Measurements from ENCODE around the gene CELF3. TPM values are rescaled to one million over a fixed set of nuclear protein-coding genes. Genes with fewer than 3 reads are reported as not detected.

Gene CELF3
- total RNA-seq (2022; extraction: Qiagen RNA extraction; ENCODE audit: low read depth), result 0.05 TPM in 1 of 5 replicates, not detected in the others

DNA sequence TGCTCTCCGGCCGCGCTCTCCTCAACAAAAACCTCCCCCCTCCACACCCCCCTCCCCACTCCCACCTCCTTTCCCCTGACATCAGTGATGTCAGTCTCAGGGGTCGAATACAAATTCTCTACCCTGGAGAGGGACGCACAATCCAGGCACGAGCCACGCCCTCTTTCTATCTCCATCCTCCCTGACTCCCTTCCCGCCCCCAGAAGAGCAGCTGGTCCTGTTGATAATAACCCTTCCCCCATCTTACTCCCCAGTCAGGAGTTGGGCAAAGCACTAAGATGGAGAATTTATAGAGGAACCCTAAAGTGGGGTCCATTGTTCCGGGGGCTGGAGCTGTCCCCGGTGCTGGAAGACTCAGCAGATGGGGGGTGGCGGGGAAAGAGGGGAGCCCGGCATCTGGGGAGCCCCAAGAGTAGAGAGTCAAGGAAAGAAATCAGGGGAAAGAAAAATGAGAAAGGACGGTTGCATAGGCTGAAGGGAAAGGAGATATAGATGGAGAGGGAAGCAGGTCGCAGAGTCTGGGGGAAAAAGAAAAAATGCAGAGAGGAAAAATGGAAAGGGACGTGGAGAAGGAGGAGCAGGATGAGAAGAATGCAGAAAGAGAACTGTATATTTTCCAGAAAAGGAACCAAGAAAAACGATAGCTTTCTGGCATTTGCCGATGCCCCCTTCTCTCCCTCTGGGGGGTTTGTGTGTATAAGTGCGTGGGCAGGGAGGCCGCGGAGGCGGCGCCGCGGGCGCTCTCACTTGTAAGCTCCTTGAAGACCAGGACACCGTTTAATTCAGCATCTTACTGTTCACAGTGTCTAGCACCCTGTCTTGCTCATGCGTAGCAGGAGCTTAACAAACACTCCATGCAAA is at the start of gene CELF3:
Gene CELF3, minus strand, starts transcription at position 33 of the 861 bp plus-strand sequence. CDS start 783 bp downstream, outside the sequence.

DNA sequence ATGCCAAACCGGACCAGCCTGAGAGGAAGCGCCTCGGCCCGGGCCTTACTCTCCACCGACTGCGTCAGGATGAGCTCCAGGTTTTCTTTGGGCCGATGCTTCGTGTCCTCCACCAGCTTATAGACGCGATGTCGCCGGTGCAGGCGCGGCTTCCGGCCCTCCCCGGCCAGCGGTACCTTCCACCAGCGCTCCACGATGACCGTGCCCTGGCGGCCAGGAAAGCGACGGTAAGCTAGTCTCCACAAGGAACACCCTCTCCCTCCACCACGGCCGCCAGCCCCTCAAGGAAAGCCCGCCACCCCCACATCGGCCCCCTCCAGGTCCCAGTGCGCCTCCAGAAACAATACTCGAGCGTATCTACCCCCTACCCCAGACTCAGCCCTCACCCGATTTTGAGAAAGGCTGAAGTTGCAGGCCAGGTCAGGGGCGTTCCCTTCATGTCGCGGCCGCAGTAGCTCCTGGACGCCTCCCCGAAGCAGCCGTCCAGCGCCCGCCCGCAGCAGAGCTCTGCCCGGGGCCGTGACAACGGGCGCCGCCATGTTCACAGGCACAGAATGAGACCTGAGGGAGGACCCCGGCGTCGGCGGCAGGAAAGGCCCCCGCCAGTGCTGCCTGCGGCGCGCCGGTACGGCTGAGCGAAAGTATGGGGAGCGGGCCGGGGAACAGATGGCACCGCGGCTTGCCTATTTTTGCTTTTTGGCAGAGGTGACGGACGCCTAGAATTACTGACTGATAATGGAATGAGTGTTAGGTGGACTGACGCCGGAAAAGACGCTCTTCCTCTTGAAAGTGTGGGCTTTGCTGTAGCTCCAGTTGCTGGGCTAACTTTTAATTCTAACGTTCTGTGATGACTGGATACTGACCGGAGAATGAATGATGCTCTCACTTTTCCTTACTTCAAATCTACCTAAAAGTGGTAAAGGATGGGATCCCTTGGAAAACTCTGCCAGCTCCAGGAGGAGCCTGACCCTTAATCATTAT is 46.6 kb upstream of the CELF3 start, which contains the start of gene MRPL9:
Gene MRPL9, minus strand, starts transcription at position 556 of the 981 bp plus-strand sequence. Its CDS starts 17 bp downstream, at position 539.

GRCh38 chr1:151720974-151721787 is 4.6 kb upstream of the CELF3 start, which contains the start of gene RIIAD1:
RIIAD1 (plus strand) TSS chr1:151721522; CDS start chr1:151721537, 15 bp downstream.

Other genes with a start within 250 kb of the CELF3 start
- gene CGN, start 205.4 kb downstream of the CELF3 start, total RNA-seq (2022; extraction: Qiagen RNA extraction; ENCODE audit: low read depth), result 2.6 to 3.3 TPM (median 2.9 TPM) in 5 replicates
- gene TUFT1, start 176.5 kb downstream of the CELF3 start, total RNA-seq (2022; extraction: Qiagen RNA extraction; ENCODE audit: low read depth), result 9.7 to 11.6 TPM (median 10.3 TPM) in 5 replicates
- gene SNX27, start 104.8 kb downstream of the CELF3 start, total RNA-seq (2022; extraction: Qiagen RNA extraction; ENCODE audit: low read depth), result 7.9 to 11.6 TPM (median 8.1 TPM) in 5 replicates
- not detected in 5 replicates for gene RIIAD1, start 4.7 kb upstream of the CELF3 start, total RNA-seq (2022; extraction: Qiagen RNA extraction; ENCODE audit: low read depth)
- 79.8 to 98.7 TPM (median 85.9 TPM) in 5 replicates for gene MRPL9, start 46.7 kb upstream of the CELF3 start, total RNA-seq (2022; extraction: Qiagen RNA extraction; ENCODE audit: low read depth)
- 4.6 to 6.3 TPM (median 5.8 TPM) in 5 replicates for gene TDRKH, start 73.7 kb upstream of the CELF3 start, total RNA-seq (2022; extraction: Qiagen RNA extraction; ENCODE audit: low read depth)
- gene LINGO4, start 88.6 kb upstream of the CELF3 start, total RNA-seq (2022; extraction: Qiagen RNA extraction; ENCODE audit: low read depth), result not detected in 5 replicates
- 0.03 to 0.08 TPM (median 0.06 TPM) in 3 of 5 replicates, not detected in the others for gene RORC, start 115.0 kb upstream of the CELF3 start, total RNA-seq (2022; extraction: Qiagen RNA extraction; ENCODE audit: low read depth)
- 0.07 TPM in 1 of 5 replicates, not detected in the others for gene C2CD4D, start 123.0 kb upstream of the CELF3 start, total RNA-seq (2022; extraction: Qiagen RNA extraction; ENCODE audit: low read depth)
- gene THEM5, start 136.9 kb upstream of the CELF3 start, total RNA-seq (2022; extraction: Qiagen RNA extraction; ENCODE audit: low read depth), result not detected in 5 replicates
- 13.9 to 14.4 TPM (median 14.3 TPM) in 5 replicates for gene THEM4, start 192.7 kb upstream of the CELF3 start, total RNA-seq (2022; extraction: Qiagen RNA extraction; ENCODE audit: low read depth)

All from A549 treated with GW870086 at 1 μM for 4 hours (cell line).